HCT116 (cell line): ENCODE measurements around the gene ODF4. TPM values are rescaled to one million over a fixed set of nuclear protein-coding genes. Genes with fewer than 3 reads are reported as not detected.

Experiments used
- ATAC-seq: fragments of 200-7000 bp; cut with Tn5 transposase; 2 replicates; pipeline ENCODE4 v1.9.1; 2020; ENCODE audit warnings: mild to moderate bottlenecking, moderate library complexity
- BruUV-seq: library from RNA; stranded (reverse); fragments of 400-500 nt; replicated peaks from 2 replicates; lab custom pipeline; 2021; lab: Mats Ljungman, UMichigan
- CTCF ChIA-PET: fragments of 300-600 bp; sonication (Branson Sonifier 250); formaldehyde crosslinking; loops from one replicate; lab custom pipeline; 2021; ENCODE audit warnings: antibody characterized with exemption; lab: Charles Lee
- POLR2A ChIA-PET: fragments of 300-600, 350-600 bp; sonication (Branson Sonifier 250); formaldehyde crosslinking; loops from one replicate; lab custom pipeline; 2021; ENCODE audit warnings: antibody characterized with exemption; lab: Charles Lee
- RAD21 ChIA-PET, 2 experiments: fragments of 300-600 bp; sonication (Branson Sonifier 250); formaldehyde crosslinking; loops; one replicate each; lab custom pipeline; 2023; ENCODE audit warnings: low total read pairs in 2 of 2; ENCODE audit not compliant: uncharacterized antibody in 2 of 2, unreplicated experiment in 2 of 2, low non-redundant PET in 1 of 2; lab: Charles Lee
- DNase-seq: peaks from one replicate; pipeline ENCODE4 v3.0.0-alpha.2; 2010; ENCODE audit warnings: low read depth, low spot score
- H2AFZ ChIP-seq: fragments of 200-600 bp; shearing (Covaris generic), sonication (generic); 2 replicates; pipeline ENCODE4 v1.6.1; 2017; ENCODE audit warnings: low read depth, mixed run types, mixed read lengths, antibody characterized with exemption, low read length; ENCODE audit not compliant: poor library complexity, severe bottlenecking
- H3K27ac ChIP-seq: 2 replicates; pipeline ENCODE4 v1.5.1; 2012; ENCODE audit warnings: low read depth, low read length
- H3K27me3 ChIP-seq: fragments of 200-600 bp; sonication (generic); 2 replicates; pipeline ENCODE4 v1.6.1; 2016; ENCODE audit warnings: mixed run types, low read length, mixed read lengths; ENCODE audit not compliant: insufficient read depth
- H3K36me3 ChIP-seq, 2 experiments: fragments of 200-500 bp in 1 of 2; fragments of 200-600 bp in 1 of 2; sonication (Bioruptor generic) in 1 of 2; sonication (generic) in 1 of 2; 2 replicates each; pipeline versions ENCODE4 v1.5.1 to v1.6.1; 2014 to 2016; ENCODE audit warnings: low read length in 2 of 2, inconsistent platforms in 1 of 2, mixed read lengths in 1 of 2, mixed run types in 1 of 2; ENCODE audit not compliant: insufficient read depth in 2 of 2, control insufficient read depth in 1 of 2
- H3K4me1 ChIP-seq, 2 experiments: fragments of 200-600 bp in 1 of 2; sonication (generic) in 1 of 2; 2 replicates each; pipeline versions ENCODE4 v1.5.1 to v1.6.1; 2012 to 2017; ENCODE audit warnings: low read length in 2 of 2, inconsistent platforms in 1 of 2, mild to moderate bottlenecking in 1 of 2, mixed read lengths in 1 of 2, mixed run types in 1 of 2, moderate library complexity in 1 of 2; ENCODE audit not compliant: insufficient read depth in 2 of 2, control insufficient read depth in 1 of 2
- H3K4me2 ChIP-seq: fragments of 200-600 bp; sonication (generic); 2 replicates; pipeline ENCODE4 v1.6.1; 2017; ENCODE audit warnings: mixed run types, low read length, mixed read lengths
- H3K4me3 ChIP-seq, 2 experiments: fragments of 200-600 bp in 1 of 2; sonication (generic) in 1 of 2; replicated peaks in 1 of 2; 2 replicates each; pipeline ENCODE4 v1.5.1; 2011 to 2016; ENCODE audit warnings: low read length in 2 of 2, control low read depth in 1 of 2, low read depth in 1 of 2, mild to moderate bottlenecking in 1 of 2, mixed read lengths in 1 of 2, mixed run types in 1 of 2
- H3K79me2 ChIP-seq: fragments of 200-600 bp; sonication (generic); 2 replicates; pipeline ENCODE4 v1.6.1; 2017; ENCODE audit warnings: mild to moderate bottlenecking, mixed run types, low read length, moderate library complexity, mixed read lengths; ENCODE audit not compliant: insufficient read depth
- H3K9ac ChIP-seq: fragments of 200-600 bp; sonication (generic); 2 replicates; pipeline ENCODE4 v1.6.1; 2016; ENCODE audit warnings: low read length, mixed read lengths
- H3K9me2 ChIP-seq: fragments of 200-600 bp; sonication (generic), shearing (Covaris generic); 2 replicates; pipeline ENCODE4 v1.6.1; 2017; ENCODE audit warnings: mixed run types, mild to moderate bottlenecking, moderate library complexity; ENCODE audit not compliant: insufficient read depth
- H3K9me3 ChIP-seq, 2 experiments: fragments of 200-500 bp in 1 of 2; fragments of 200-600 bp in 1 of 2; sonication (Bioruptor generic) in 1 of 2; sonication (generic) in 1 of 2; 2 replicates each; pipeline ENCODE4 v1.6.1; 2014 to 2017; ENCODE audit warnings: low read length in 2 of 2, mixed read lengths in 2 of 2, inconsistent platforms in 1 of 2, low read depth in 1 of 2, mild to moderate bottlenecking in 1 of 2, mixed run types in 1 of 2, moderate library complexity in 1 of 2; ENCODE audit not compliant: control insufficient read depth in 1 of 2, insufficient read depth in 1 of 2
- H4K20me1 ChIP-seq: fragments of 200-600 bp; sonication (generic), shearing (Covaris generic); 2 replicates; pipeline ENCODE4 v1.6.1; 2017; ENCODE audit warnings: mixed run types, mild to moderate bottlenecking, moderate library complexity; ENCODE audit not compliant: insufficient read depth
- ATF3 ChIP-seq: IDR thresholded peaks from 2 replicates; pipeline ENCODE4 v1.6.1; 2012
- CBX3 ChIP-seq: IDR thresholded peaks from 2 replicates; pipeline ENCODE4 v1.6.1; 2012; ENCODE audit warnings: low read depth
- CTCF ChIP-seq, 3 experiments: fragments of 200-600 bp in 1 of 3; sonication (generic) in 1 of 3; IDR thresholded peaks in 2 of 3; conservative IDR thresholded peaks in 1 of 3; 2 replicates each; pipeline ENCODE4 v1.5.1; 2012 to 2017; ENCODE audit warnings: low read depth in 2 of 3, low read length in 2 of 3, antibody characterized with exemption in 1 of 3, borderline replicate concordance in 1 of 3, control low read depth in 1 of 3, mild to moderate bottlenecking in 1 of 3, mixed read lengths in 1 of 3, mixed run types in 1 of 3, moderate library complexity in 1 of 3; ENCODE audit not compliant: insufficient read depth in 1 of 3
- ELF1 ChIP-seq: IDR thresholded peaks from 2 replicates; pipeline ENCODE4 v1.6.1; 2012; ENCODE audit warnings: low read depth, borderline replicate concordance
- EZH2phosphoT487 ChIP-seq: fragments of 200-600 bp; IDR thresholded peaks from 2 replicates; pipeline ENCODE4 v1.6.1; 2018; ENCODE audit warnings: antibody characterized with exemption, borderline replicate concordance
- FOSL1 ChIP-seq: IDR thresholded peaks from 2 replicates; pipeline ENCODE4 v1.6.1; 2012; ENCODE audit warnings: low read depth
- JUND ChIP-seq: IDR thresholded peaks from 2 replicates; pipeline ENCODE4 v1.6.1; 2012
- MAX ChIP-seq: IDR thresholded peaks from 2 replicates; pipeline ENCODE4 v1.6.1; 2012
- POLR2A ChIP-seq: IDR thresholded peaks from 2 replicates; pipeline ENCODE4 v1.7.0; 2011; ENCODE audit warnings: borderline replicate concordance; ENCODE audit not compliant: insufficient read depth, insufficient read length; ENCODE audit errors: extremely low read depth
- POLR2AphosphoS5 ChIP-seq: IDR thresholded peaks from 2 replicates; pipeline ENCODE4 v1.6.1; 2011; ENCODE audit warnings: mild to moderate bottlenecking, low read depth, low read length, moderate library complexity
- RAD21 ChIP-seq: IDR thresholded peaks from 2 replicates; pipeline ENCODE4 v1.6.1; 2012; ENCODE audit warnings: low read depth, mild to moderate bottlenecking
- REST ChIP-seq: IDR thresholded peaks from 2 replicates; pipeline ENCODE4 v1.6.1; 2012; ENCODE audit warnings: low read depth
- SIN3A ChIP-seq: IDR thresholded peaks from 2 replicates; pipeline ENCODE4 v1.6.1; 2012; ENCODE audit warnings: low read depth
- TCF7L2 ChIP-seq: IDR thresholded peaks from 2 replicates; pipeline ENCODE4 v1.7.0; 2011; ENCODE audit warnings: borderline replicate concordance, inconsistent platforms; ENCODE audit not compliant: insufficient read depth, insufficient read length; ENCODE audit errors: extremely low read depth
- YY1 ChIP-seq: IDR thresholded peaks from 2 replicates; pipeline ENCODE4 v1.6.1; 2011; ENCODE audit warnings: low read length, low read depth, moderate library complexity, mild to moderate bottlenecking; ENCODE audit not compliant: insufficient replicate concordance; ENCODE audit errors: extremely low read depth
- ZFX ChIP-seq: fragments of 450-650 bp; IDR thresholded peaks from 2 replicates; pipeline ENCODE4 v1.6.1; 2017
- ZNF274 ChIP-seq: fragments of 200-500 bp; sonication (Bioruptor generic); IDR thresholded peaks from 2 replicates; pipeline ENCODE4 v1.6.1; 2014; ENCODE audit warnings: mild to moderate bottlenecking, low read depth, low read length, inconsistent platforms
- intact Hi-C: fragments of 100-400 bp; cut with micrococcal nuclease; formaldehyde crosslinking; loops from 2 replicates; pipeline ENCODE4 v1.10.0; 2022
- total RNA-seq: library from RNA; stranded (reverse); gene quantifications from one replicate; pipeline ENCODE4 v1.2.1, GENCODE V29; 2021; ENCODE audit not compliant: unreplicated experiment

The ODF4 gene
- total RNA-seq, 1 experiment from 2014 or later: not detected

- POLR2A ChIA-PET: no interaction called here
Measured at GRCh38 chr17:8345052-8345690, 5.5 kb downstream of the ODF4 start.

More at GRCh38 chr17:8345052-8345690, 5.5 kb downstream of the ODF4 start:
- Histone ChIP-seq H2AFZ (no peak overlapping the region), H3K79me2 (no peaks in the 10 kb centered on the region), H3K27ac (no peak overlapping the region), H3K4me2 (no peak overlapping the region), H3K36me3 (no peaks in the 10 kb centered on the region), H3K27me3 (peaks cover 5% of the 10 kb centered on the region; the same call in 1 of the 2 replicates), H3K9ac (no peak overlapping the region), H3K4me1 (no peaks in the 10 kb centered on the region), H3K9me3 (no peaks in the 10 kb centered on the region), H3K9me2 (no peaks in the 10 kb centered on the region), H3K4me3 (no peak overlapping the region), H4K20me1 (no peaks in the 10 kb centered on the region; the same call in 1 of the 2 replicates)
- DNase-seq (no peak), ATAC-seq (no peak)
- intact Hi-C loops: no loop called here
- ChIA-PET RAD21 (no interaction called here), CTCF (no interaction called here)
- BruUV-seq: no TSS peak
- no peak for TF ChIP-seq CBX3
- no peak for TF ChIP-seq MAX
- no peak for TF ChIP-seq TCF7L2
- no peak for TF ChIP-seq ELF1
- no peak for TF ChIP-seq REST
- no peak for TF ChIP-seq FOSL1
- TF ChIP-seq POLR2A: no peak
- no peak for TF ChIP-seq ZNF274
- TF ChIP-seq EZH2phosphoT487: no peak
- no peak for TF ChIP-seq YY1
- TF ChIP-seq POLR2AphosphoS5: no peak
- no peak for TF ChIP-seq CTCF (IDR thresholded peaks at IDR 0.05 in 2 of 3, conservative IDR thresholded peaks at IDR 0.05 in 1 of 3; ENCODE audit: borderline replicate concordance in 1 of 3, insufficient read depth in 1 of 3, low read depth in 2 of 3, low read length in 2 of 3)
- TF ChIP-seq SIN3A: no peak
- no peak for TF ChIP-seq ATF3
- no peak for TF ChIP-seq JUND
- no peak for TF ChIP-seq ZFX
- TF ChIP-seq RAD21: no peak
